Neural progenitor cell (in vitro differentiated cells): ENCODE results near the gene KEAP1.

Experiments used
- CTCF ChIP-seq: fragments of 200-600 bp; sonication (generic); IDR thresholded peaks from 2 replicates; pipeline ENCODE4 v1.5.1; 2017; ENCODE audit warnings: antibody characterized with exemption, mild to moderate bottlenecking
- EZH2 ChIP-seq: fragments of 200-600 bp; sonication (generic); IDR thresholded peaks from 2 replicates; pipeline ENCODE4 v1.6.1; 2017; ENCODE audit warnings: antibody characterized with exemption, mild to moderate bottlenecking, moderate library complexity
- EZH2phosphoT487 ChIP-seq: fragments of 200-600 bp; sonication (generic); IDR thresholded peaks from 2 replicates; pipeline ENCODE4 v1.6.1; 2017; ENCODE audit warnings: antibody characterized with exemption

GRCh38 chr19:10550336-10550735 is 47.2 kb upstream of the KEAP1 start:
- no peak for TF ChIP-seq EZH2
- TF ChIP-seq CTCF, result no peak
- no peak for TF ChIP-seq EZH2phosphoT487
